GM23338 (cell line): ENCODE data around the gene BCR. TPM values are rescaled to one million over a fixed set of nuclear protein-coding genes. Genes with fewer than 3 reads are reported as not detected.

ENCODE experiments used
- ATAC-seq: fragments of 200-7000 bp; cut with Tn5 transposase; 3 replicates; pipeline ENCODE4 v1.9.1; 2020
- DNase-seq: peaks from one replicate; pipeline ENCODE4 v3.0.0-alpha.2; 2015; ENCODE audit warnings: low spot score
- H2AFZ ChIP-seq: fragments of 200-600 bp; sonication (generic); 2 replicates; pipeline ENCODE4 v1.8.0; 2016; ENCODE audit warnings: antibody characterized with exemption, mild to moderate bottlenecking, moderate library complexity
- H3F3A ChIP-seq: fragments of 200-600 bp; sonication (generic); replicated peaks from 2 replicates; pipeline ENCODE4 v1.8.0; 2017; ENCODE audit warnings: antibody characterized with exemption, mixed run types, low read depth
- H3K27ac ChIP-seq: fragments of 200-600 bp; sonication (generic); 2 replicates; pipeline ENCODE4 v1.6.1; 2016; ENCODE audit warnings: low read depth
- H3K27me3 ChIP-seq: fragments of 200-600 bp; sonication (generic); 2 replicates; pipeline ENCODE4 v1.8.0; 2016; ENCODE audit warnings: mild to moderate bottlenecking, mixed run types, moderate library complexity; ENCODE audit not compliant: insufficient read depth
- H3K36me3 ChIP-seq: fragments of 200-600 bp; sonication (generic); 2 replicates; pipeline ENCODE4 v1.8.0; 2016; ENCODE audit warnings: mild to moderate bottlenecking; ENCODE audit not compliant: insufficient read depth
- H3K4me1 ChIP-seq: fragments of 200-600 bp; sonication (generic); 2 replicates; pipeline ENCODE4 v1.8.0; 2016; ENCODE audit warnings: mild to moderate bottlenecking, moderate library complexity; ENCODE audit not compliant: insufficient read depth
- H3K4me2 ChIP-seq: fragments of 200-600 bp; sonication (generic); 2 replicates; pipeline ENCODE4 v1.7.1; 2017; ENCODE audit warnings: mixed run types
- H3K4me3 ChIP-seq: fragments of 200-600 bp; sonication (generic); 2 replicates; pipeline ENCODE4 v1.6.1; 2016; ENCODE audit warnings: mixed run types
- H3K79me2 ChIP-seq: fragments of 200-600 bp; sonication (generic); replicated peaks from 2 replicates; pipeline ENCODE4 v1.8.0; 2017; ENCODE audit warnings: mild to moderate bottlenecking; ENCODE audit not compliant: insufficient read depth
- H3K9me2 ChIP-seq: fragments of 200-600 bp; sonication (generic); 2 replicates; pipeline ENCODE4 v1.8.0; 2017; ENCODE audit not compliant: insufficient read depth
- H4K20me1 ChIP-seq: fragments of 200-600 bp; sonication (generic); replicated peaks from 2 replicates; pipeline ENCODE4 v1.8.0; 2017; ENCODE audit warnings: mild to moderate bottlenecking; ENCODE audit not compliant: insufficient read depth
- H3K27ac Mint-ChIP-seq: 2 replicates; pipeline ENCODE4 v1.8.0; 2020; ENCODE audit warnings: inconsistent platforms, mild to moderate bottlenecking, moderate library complexity, mixed read lengths
- H3K27me3 Mint-ChIP-seq: 3 replicates; pipeline ENCODE4 v1.8.0; 2022; ENCODE audit warnings: low read depth, mild to moderate bottlenecking, moderate library complexity, mixed read lengths, inconsistent platforms; ENCODE audit not compliant: insufficient read depth, poor library complexity
- H3K36me3 Mint-ChIP-seq: 3 replicates; pipeline ENCODE4 v1.8.0; 2021; ENCODE audit warnings: low read depth, mild to moderate bottlenecking, inconsistent platforms, moderate library complexity, mixed read lengths
- H3K4me1 Mint-ChIP-seq: 3 replicates; pipeline ENCODE4 v1.8.0; 2020; ENCODE audit warnings: mild to moderate bottlenecking, inconsistent platforms, mixed read lengths
- H3K4me3 Mint-ChIP-seq: 3 replicates; pipeline ENCODE4 v1.8.0; 2021; ENCODE audit warnings: moderate library complexity, mild to moderate bottlenecking, inconsistent platforms, mixed read lengths
- H3K9me3 Mint-ChIP-seq: 3 replicates; pipeline ENCODE4 v1.8.0; 2020; ENCODE audit warnings: moderate library complexity, mild to moderate bottlenecking, inconsistent platforms, mixed read lengths
- CREB1 ChIP-seq: fragments of 250-450 bp; sonication (Bioruptor Pico); IDR thresholded peaks from 2 replicates; pipeline ENCODE4 v1.5.0; 2020; ENCODE audit warnings: low read depth, mild to moderate bottlenecking, moderate library complexity
- CTCF ChIP-seq, 2 experiments: fragments of 200-600 bp in 1 of 2; sonication (generic) in 1 of 2; conservative IDR thresholded peaks; 2 replicates each; pipeline versions ENCODE4 v1.5.1 to v1.6.1; 2016 to 2017; ENCODE audit warnings: antibody characterized with exemption in 2 of 2, low read depth in 2 of 2, mild to moderate bottlenecking in 2 of 2, moderate library complexity in 1 of 2
- ETS1 ChIP-seq: IDR thresholded peaks from 2 replicates; pipeline ENCODE4 v1.6.1; 2016; ENCODE audit warnings: antibody characterized with exemption
- EZH2 ChIP-seq: fragments of 200-600 bp; sonication (generic); IDR thresholded peaks from one replicate; pipeline ENCODE4 v1.8.0; 2017; ENCODE audit warnings: antibody characterized with exemption, mild to moderate bottlenecking, low read depth; ENCODE audit not compliant: unreplicated experiment
- EZH2phosphoT487 ChIP-seq: fragments of 200-600 bp; sonication (generic); IDR thresholded peaks from one replicate; pipeline ENCODE4 v1.8.1; 2018; ENCODE audit warnings: antibody characterized with exemption; ENCODE audit not compliant: unreplicated experiment
- JUNB ChIP-seq: IDR thresholded peaks from one replicate; pipeline ENCODE4 v1.6.1; 2016; ENCODE audit warnings: antibody characterized with exemption; ENCODE audit not compliant: unreplicated experiment
- NANOG ChIP-seq: IDR thresholded peaks from 2 replicates; pipeline ENCODE4 v1.6.1; 2016; ENCODE audit warnings: antibody characterized with exemption, borderline replicate concordance
- POLR2AphosphoS5 ChIP-seq: IDR thresholded peaks from 2 replicates; pipeline ENCODE4 v1.6.1; 2016; ENCODE audit warnings: antibody characterized with exemption, low read depth
- REST ChIP-seq: IDR thresholded peaks from one replicate; pipeline ENCODE4 v1.6.1; 2018; ENCODE audit warnings: antibody characterized with exemption; ENCODE audit not compliant: unreplicated experiment
- STAT1 ChIP-seq: IDR thresholded peaks from one replicate; pipeline ENCODE4 v1.6.1; 2016; ENCODE audit warnings: antibody characterized with exemption; ENCODE audit not compliant: unreplicated experiment
- ZNF114 ChIP-seq: fragments of 250-450 bp; sonication (Bioruptor Pico); IDR thresholded peaks from 2 replicates; pipeline ENCODE4 v1.5.0; 2020; ENCODE audit warnings: mild to moderate bottlenecking, moderate library complexity
- ZNF331 ChIP-seq: fragments of 250-450 bp; sonication (Bioruptor Pico); IDR thresholded peaks from 2 replicates; pipeline ENCODE4 v1.5.0; 2020; ENCODE audit warnings: low read depth, mild to moderate bottlenecking, moderate library complexity
- ZNF462 ChIP-seq: fragments of 250-450 bp; sonication (Bioruptor Pico); IDR thresholded peaks from 2 replicates; pipeline ENCODE4 v1.5.0; 2020; ENCODE audit warnings: mild to moderate bottlenecking, moderate library complexity
- polyA plus RNA-seq: library from polyadenylated mRNA; unstranded; fragments of >200 nt; fragmentation: Nextera tagmentation; extraction: Ambion mirVana; gene quantifications from 2 replicates; pipeline ENCODE4 v1.2.1, GENCODE V29; 2016
- total RNA-seq: library from RNA; depleted of rRNA; stranded (reverse); fragments of >200 nt; shearing (Covaris generic); gene quantifications from 2 replicates; pipeline ENCODE4 v1.2.3, GENCODE V29; 2014

BCR gene
- total and polyA plus RNA-seq, 2 experiments from 2014 or later, result 17.7 to 121 TPM

- Histone ChIP-seq H3K79me2 (no peaks in the 10 kb centered on the region), H3K4me2 (no peak overlapping the region), H3F3A (no peaks in the 10 kb centered on the region), H3K9me2 (no peaks in the 10 kb centered on the region), H3K27ac (no peak overlapping the region), H4K20me1 (no peaks in the 10 kb centered on the region), H2AFZ (no peak overlapping the region), H3K36me3 (no peaks in the 10 kb centered on the region), H3K27me3 (no peaks in the 10 kb centered on the region), H3K4me1 (peaks cover 7% of the 10 kb centered on the region; the same call in 1 of the 2 replicates), H3K4me3 (no peak overlapping the region)
- DNase-seq (no peak), ATAC-seq (no peak)
- H3K4me1 Mint-ChIP-seq, result peaks cover 20% of the 10 kb centered on the region
- no peak for TF ChIP-seq ZNF331 (CRISPR knock-in tag)
- TF ChIP-seq ZNF114 (CRISPR knock-in tag), result no peak
- no peak for TF ChIP-seq ZNF462 (CRISPR knock-in tag)
- TF ChIP-seq STAT1, result no peak
- no peak for TF ChIP-seq CREB1 (CRISPR knock-in tag)
- TF ChIP-seq POLR2AphosphoS5, result no peak
- no peak for TF ChIP-seq REST
- no peak for TF ChIP-seq EZH2
- TF ChIP-seq CTCF (conservative IDR thresholded peaks at IDR 0.05; ENCODE audit: low read depth in 2 of 2), result no peak
- no peak for TF ChIP-seq JUNB
- TF ChIP-seq NANOG, result no peak
- no peak for TF ChIP-seq ETS1
- TF ChIP-seq EZH2phosphoT487, result no peak
- H3K9me3 Mint-ChIP-seq, result peaks cover 4% of the 10 kb centered on the region; the same call in 2 of the 3 replicates
- peaks cover 23% of the 10 kb centered on the region for H3K27me3 Mint-ChIP-seq
- H3K27ac Mint-ChIP-seq, result no peak overlapping the region
- H3K36me3 Mint-ChIP-seq, result peaks cover 6% of the 10 kb centered on the region; the same call in 2 of the 3 replicates
- no peak overlapping the region for H3K4me3 Mint-ChIP-seq
Measured at GRCh38 chr22:23169043-23169406, 11.3 kb upstream of the BCR start.
